ENCODE measurements around the gene DNAH5. TPM values are rescaled to one million over a fixed set of nuclear protein-coding genes. Genes with fewer than 3 reads are reported as not detected.

Gene DNAH5
- total and polyA plus RNA-seq, 2 of the 8 experiments (the other 6 are each of a cell fraction or from before 2014, with no cell fraction given): 0.30 to 0.73 TPM

GRCh38 chr5:13932561-13932960, 11.9 kb downstream of the DNAH5 start (continued):
- no peak for TF ChIP-seq PHF8 (conservative IDR thresholded peaks at IDR 0.05; ENCODE audit: low read depth, low read length)
- TF ChIP-seq TBP (IDR thresholded peaks at IDR 0.05; ENCODE audit: low read depth, low read length): no peak

All from H1 (cell line).